ENCODE measurements around the gene CCR7.
"Not testable (repeated sequence)": the region's sequence is repeated elsewhere in the genome, so short reads cannot be mapped to it uniquely, and the experiment has no call there.

CCR7 gene

GRCh38 chr17:40602445-40603443 lies 37.5 kb upstream of the CCR7 start:
- Mint-ChIP-seq H3K4me3 (peak overlapping the region; percentile 77), H3K4me1 (ENCODE audit: low read depth) (peaks cover 98% of the 10 kb centered on the region), H3K27ac (peak overlapping the region; percentile 98), H3K9me3 (ENCODE audit: low read depth) (no peaks in the 10 kb centered on the region), H3K36me3 (peaks cover 2% of the 10 kb centered on the region), H3K27me3 (no peaks in the 10 kb centered on the region)

- Mint-ChIP-seq H3K27me3 (no peaks in the 10 kb centered on the region), H3K36me3 (peaks cover 6% of the 10 kb centered on the region), H3K9me3 (ENCODE audit: low read depth) (peaks cover 6% of the 10 kb centered on the region), H3K27ac (peak overlapping the region; percentile 98), H3K4me1 (ENCODE audit: low read depth) (peaks cover 98% of the 10 kb centered on the region), H3K4me3 (peak overlapping the region; percentile 77)
These were observed 35.3 kb upstream of the CCR7 start for GRCh38 chr17:40600486-40601046.

GRCh38 chr17:40599468-40599763 lies 34.1 kb upstream of the CCR7 start:
- Mint-ChIP-seq H3K36me3 (peaks cover 6% of the 10 kb centered on the region), H3K4me3 (peak overlapping the region; percentile 78), H3K4me1 (ENCODE audit: low read depth) (peaks cover 98% of the 10 kb centered on the region), H3K27me3 (no peaks in the 10 kb centered on the region), H3K9me3 (ENCODE audit: low read depth) (peaks cover 6% of the 10 kb centered on the region), H3K27ac (peak overlapping the region; percentile 98)

- H3K4me3 Mint-ChIP-seq = peak overlapping the region; percentile 78
- H3K27ac Mint-ChIP-seq = peak overlapping the region; percentile 98
- peaks cover 6% of the 10 kb centered on the region for H3K9me3 Mint-ChIP-seq (ENCODE audit: low read depth)
- peaks cover 6% of the 10 kb centered on the region for H3K36me3 Mint-ChIP-seq
- H3K4me1 Mint-ChIP-seq (ENCODE audit: low read depth) = peaks cover 98% of the 10 kb centered on the region
- H3K27me3 Mint-ChIP-seq = no peaks in the 10 kb centered on the region
These were observed 33.6 kb upstream of the CCR7 start for GRCh38 chr17:40598619-40599467.

GRCh38 chr17:40598301-40598618 lies 33.0 kb upstream of the CCR7 start:
- H3K27me3 Mint-ChIP-seq = no peaks in the 10 kb centered on the region
- peak overlapping the region; percentile 98 for H3K27ac Mint-ChIP-seq
- H3K9me3 Mint-ChIP-seq (ENCODE audit: low read depth) = peaks cover 6% of the 10 kb centered on the region
- peak overlapping the region; percentile 78 for H3K4me3 Mint-ChIP-seq
- peaks cover 6% of the 10 kb centered on the region for H3K36me3 Mint-ChIP-seq
- peaks cover 99% of the 10 kb centered on the region for H3K4me1 Mint-ChIP-seq (ENCODE audit: low read depth)

- H3K9me3 Mint-ChIP-seq (ENCODE audit: low read depth) = peaks cover 6% of the 10 kb centered on the region
- peaks cover 6% of the 10 kb centered on the region for H3K36me3 Mint-ChIP-seq
- peak overlapping the region; percentile 98 for H3K27ac Mint-ChIP-seq
- H3K4me1 Mint-ChIP-seq (ENCODE audit: low read depth) = peaks cover 95% of the 10 kb centered on the region
- H3K4me3 Mint-ChIP-seq = peak overlapping the region; percentile 78
- H3K27me3 Mint-ChIP-seq = no peaks in the 10 kb centered on the region
These were observed 32.5 kb upstream of the CCR7 start for GRCh38 chr17:40597556-40598300.

GRCh38 chr17:40597156-40597555 lies 31.9 kb upstream of the CCR7 start:
- Mint-ChIP-seq H3K4me3 (peak overlapping the region; percentile 78), H3K27me3 (no peaks in the 10 kb centered on the region), H3K9me3 (ENCODE audit: low read depth) (peaks cover 6% of the 10 kb centered on the region), H3K4me1 (ENCODE audit: low read depth) (peaks cover 93% of the 10 kb centered on the region), H3K36me3 (peaks cover 6% of the 10 kb centered on the region), H3K27ac (peak overlapping the region; percentile 98)

GRCh38 chr17:40596261-40596919 lies 31.1 kb upstream of the CCR7 start:
- Mint-ChIP-seq H3K27me3 (no peaks in the 10 kb centered on the region), H3K4me3 (peak overlapping the region; percentile 76), H3K27ac (peak overlapping the region; percentile 98), H3K36me3 (peaks cover 5% of the 10 kb centered on the region), H3K4me1 (ENCODE audit: low read depth) (peaks cover 87% of the 10 kb centered on the region), H3K9me3 (ENCODE audit: low read depth) (peaks cover 6% of the 10 kb centered on the region)

- Mint-ChIP-seq H3K27ac (peak overlapping the region; percentile 64), H3K36me3 (peaks cover 8% of the 10 kb centered on the region), H3K4me1 (ENCODE audit: low read depth) (peaks cover 84% of the 10 kb centered on the region)
These were observed 25.5 kb upstream of the CCR7 start for GRCh38 chr17:40590742-40591141.

GRCh38 chr17:40588552-40588951 lies 23.3 kb upstream of the CCR7 start:
- H3K4me3 Mint-ChIP-seq = peak overlapping the region; percentile 61
- H3K27ac Mint-ChIP-seq = peak overlapping the region; percentile 87
- peaks cover 22% of the 10 kb centered on the region for H3K36me3 Mint-ChIP-seq
- H3K27me3 Mint-ChIP-seq = no peaks in the 10 kb centered on the region
- peaks cover 82% of the 10 kb centered on the region for H3K4me1 Mint-ChIP-seq (ENCODE audit: low read depth)
- peaks cover 21% of the 10 kb centered on the region for H3K9me3 Mint-ChIP-seq (ENCODE audit: low read depth)

More at GRCh38 chr17:40590742-40591141, 25.5 kb upstream of the CCR7 start:
- Mint-ChIP-seq H3K27me3 (no peaks in the 10 kb centered on the region), H3K4me3 (no peak overlapping the region), H3K9me3 (ENCODE audit: low read depth) (peaks cover 5% of the 10 kb centered on the region)

GRCh38 chr17:40586264-40586663 lies 21.0 kb upstream of the CCR7 start:
- peaks cover 29% of the 10 kb centered on the region for H3K36me3 Mint-ChIP-seq
- H3K4me3 Mint-ChIP-seq = peak overlapping the region; percentile 61
- H3K4me1 Mint-ChIP-seq (ENCODE audit: low read depth) = peaks cover 95% of the 10 kb centered on the region
- peak overlapping the region; percentile 87 for H3K27ac Mint-ChIP-seq
- peaks cover 25% of the 10 kb centered on the region for H3K9me3 Mint-ChIP-seq (ENCODE audit: low read depth)
- not testable (repeated sequence) for H3K27me3 Mint-ChIP-seq

- H3K9me3 Mint-ChIP-seq (ENCODE audit: low read depth) = peaks cover 22% of the 10 kb centered on the region
- peaks cover 94% of the 10 kb centered on the region for H3K4me1 Mint-ChIP-seq (ENCODE audit: low read depth)
- not testable (repeated sequence) for H3K27me3 Mint-ChIP-seq
- peaks cover 27% of the 10 kb centered on the region for H3K36me3 Mint-ChIP-seq
- H3K27ac Mint-ChIP-seq = peak overlapping the region; percentile 87
- peak overlapping the region; percentile 56 for H3K4me3 Mint-ChIP-seq
These were observed 19.7 kb upstream of the CCR7 start for GRCh38 chr17:40584950-40585349.

- Mint-ChIP-seq H3K9me3 (ENCODE audit: low read depth) (peaks cover 20% of the 10 kb centered on the region), H3K4me1 (ENCODE audit: low read depth) (peaks cover 95% of the 10 kb centered on the region), H3K36me3 (peaks cover 20% of the 10 kb centered on the region), H3K27ac (peak overlapping the region; percentile 87), H3K27me3 (no peaks in the 10 kb centered on the region), H3K4me3 (peak overlapping the region; percentile 78)
These were observed 17.1 kb upstream of the CCR7 start for GRCh38 chr17:40582328-40582901.

- Mint-ChIP-seq H3K4me1 (ENCODE audit: low read depth) (peaks cover 91% of the 10 kb centered on the region), H3K27me3 (no peaks in the 10 kb centered on the region), H3K27ac (peak overlapping the region; percentile 78), H3K9me3 (ENCODE audit: low read depth) (peaks cover 21% of the 10 kb centered on the region), H3K36me3 (peaks cover 26% of the 10 kb centered on the region), H3K4me3 (peak overlapping the region; percentile 42)
These were observed 14.9 kb upstream of the CCR7 start for GRCh38 chr17:40580140-40580539.
